22Rv1 (cell line): ENCODE results near the gene ALS2CL.

Source experiments
- H3K27ac ChIP-seq: fragments of 450-650 bp; 2 replicates; pipeline ENCODE4 v1.5.1; 2017
- ZFX ChIP-seq: fragments of 450-650 bp; IDR thresholded peaks from 2 replicates; pipeline ENCODE4 v1.6.1; 2017; ENCODE audit warnings: antibody characterized with exemption, borderline replicate concordance
- TF ChIP-seq, protein P1 (sequence below): fragments of 450-650 bp; IDR thresholded peaks from 2 replicates; pipeline ENCODE4 v1.5.1; 2017; ENCODE audit warnings: mild to moderate bottlenecking

The ALS2CL gene

DNA sequence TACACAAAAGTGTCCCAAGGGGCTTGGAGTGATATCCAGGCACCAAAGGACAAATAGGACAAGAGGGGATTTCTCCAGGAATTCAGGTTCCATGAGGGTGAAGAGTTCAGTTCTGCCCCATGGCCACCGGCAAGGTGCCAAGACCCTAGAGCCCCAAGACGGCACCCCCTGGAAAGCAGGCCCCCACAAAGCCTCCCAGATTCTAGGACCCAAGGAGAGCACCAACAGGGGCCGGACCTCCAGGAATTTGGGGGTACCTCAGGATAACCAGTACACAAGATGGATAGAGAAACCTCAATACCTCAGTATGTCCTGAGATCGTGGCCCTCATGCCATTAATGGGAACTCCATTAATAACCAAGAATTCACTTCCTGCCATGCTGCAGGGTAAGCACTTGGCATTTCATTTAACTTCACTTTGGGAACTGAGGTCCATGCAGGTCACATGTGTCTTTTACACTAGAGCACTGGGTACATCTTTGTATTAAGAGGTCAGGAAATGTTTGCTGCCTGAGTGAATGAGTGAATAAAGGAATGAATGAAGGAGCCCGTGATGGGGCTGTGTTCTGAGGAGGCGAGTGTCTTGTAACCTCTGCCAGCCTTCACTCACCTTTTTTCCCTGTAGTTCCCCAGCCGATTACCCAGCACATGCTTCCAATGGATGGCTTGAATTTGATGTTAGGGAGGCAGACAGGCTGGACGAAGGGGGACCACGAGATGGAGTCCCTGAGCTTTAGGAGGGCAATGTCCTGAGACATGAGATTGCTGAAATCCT lies 39.7 kb upstream of the ALS2CL start:
- TF ChIP-seq, protein P1, sequence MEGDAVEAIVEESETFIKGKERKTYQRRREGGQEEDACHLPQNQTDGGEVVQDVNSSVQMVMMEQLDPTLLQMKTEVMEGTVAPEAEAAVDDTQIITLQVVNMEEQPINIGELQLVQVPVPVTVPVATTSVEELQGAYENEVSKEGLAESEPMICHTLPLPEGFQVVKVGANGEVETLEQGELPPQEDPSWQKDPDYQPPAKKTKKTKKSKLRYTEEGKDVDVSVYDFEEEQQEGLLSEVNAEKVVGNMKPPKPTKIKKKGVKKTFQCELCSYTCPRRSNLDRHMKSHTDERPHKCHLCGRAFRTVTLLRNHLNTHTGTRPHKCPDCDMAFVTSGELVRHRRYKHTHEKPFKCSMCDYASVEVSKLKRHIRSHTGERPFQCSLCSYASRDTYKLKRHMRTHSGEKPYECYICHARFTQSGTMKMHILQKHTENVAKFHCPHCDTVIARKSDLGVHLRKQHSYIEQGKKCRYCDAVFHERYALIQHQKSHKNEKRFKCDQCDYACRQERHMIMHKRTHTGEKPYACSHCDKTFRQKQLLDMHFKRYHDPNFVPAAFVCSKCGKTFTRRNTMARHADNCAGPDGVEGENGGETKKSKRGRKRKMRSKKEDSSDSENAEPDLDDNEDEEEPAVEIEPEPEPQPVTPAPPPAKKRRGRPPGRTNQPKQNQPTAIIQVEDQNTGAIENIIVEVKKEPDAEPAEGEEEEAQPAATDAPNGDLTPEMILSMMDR = no peak
- no peak for TF ChIP-seq ZFX
- no peak overlapping the region for H3K27ac ChIP-seq

DNA sequence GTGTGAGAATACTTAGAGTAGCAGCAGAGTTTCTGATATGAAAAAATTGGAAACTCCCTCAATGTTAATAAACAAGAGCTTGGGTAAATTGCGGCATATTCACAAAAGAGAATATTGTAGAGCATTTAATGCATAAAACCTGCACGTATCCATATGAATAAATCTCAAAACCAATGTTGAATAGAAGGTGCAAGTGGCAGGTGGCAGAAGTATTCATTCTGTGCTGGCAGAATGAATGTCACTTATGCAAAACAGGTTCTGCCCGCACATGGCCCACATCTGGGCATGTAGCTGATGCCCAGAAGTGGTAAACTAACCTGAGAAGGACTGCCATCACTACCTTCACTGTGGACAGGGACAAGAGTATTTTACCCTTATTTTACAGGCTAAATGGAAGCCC lies 38.3 kb upstream of the ALS2CL start:
- TF ChIP-seq ZFX = no peak
- no peak overlapping the region for H3K27ac ChIP-seq

DNA sequence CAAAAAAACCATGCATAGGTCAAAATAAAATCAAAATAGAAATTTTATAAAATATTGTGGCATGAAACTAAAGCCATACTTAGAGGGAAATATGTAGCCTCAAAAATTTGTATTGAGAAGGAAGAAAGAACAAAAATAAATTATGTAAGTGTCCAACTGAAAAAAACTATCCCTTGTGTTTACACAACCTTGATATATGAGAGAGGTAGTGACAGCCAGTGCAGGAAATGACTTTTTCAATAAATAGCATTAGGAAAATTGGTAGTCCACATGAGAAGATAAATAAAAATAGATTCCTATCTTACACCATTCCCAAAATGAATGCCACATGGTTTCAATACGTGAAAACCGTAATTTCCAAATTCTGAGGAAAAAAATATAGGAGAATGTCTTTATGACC lies 37.3 kb upstream of the ALS2CL start:
- TF ChIP-seq, protein P1 = no peak
- TF ChIP-seq ZFX = no peak
- no peak overlapping the region for H3K27ac ChIP-seq

DNA sequence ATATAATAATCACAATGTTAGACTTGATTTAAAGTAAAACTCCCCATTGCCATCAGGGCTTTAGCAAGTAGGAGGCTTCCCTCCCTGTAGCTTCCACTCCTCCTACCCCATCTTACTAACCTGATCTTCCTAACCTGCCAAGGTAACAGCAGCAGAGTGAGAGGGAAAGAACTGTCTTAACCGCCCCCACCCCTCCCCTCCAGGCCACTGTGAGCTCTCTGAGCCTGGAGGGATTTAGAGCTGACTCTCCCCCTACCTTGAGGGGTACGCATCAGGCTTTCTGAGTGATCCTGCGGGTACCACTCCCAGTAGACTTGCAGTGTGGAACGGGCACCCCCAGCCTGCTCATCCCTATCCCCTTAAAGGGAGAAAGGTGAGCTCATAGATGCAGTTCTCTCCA lies 35.6 kb upstream of the ALS2CL start:
- H3K27ac ChIP-seq = no peak overlapping the region
- TF ChIP-seq ZFX = no peak
- TF ChIP-seq, protein P1 = no peak

DNA sequence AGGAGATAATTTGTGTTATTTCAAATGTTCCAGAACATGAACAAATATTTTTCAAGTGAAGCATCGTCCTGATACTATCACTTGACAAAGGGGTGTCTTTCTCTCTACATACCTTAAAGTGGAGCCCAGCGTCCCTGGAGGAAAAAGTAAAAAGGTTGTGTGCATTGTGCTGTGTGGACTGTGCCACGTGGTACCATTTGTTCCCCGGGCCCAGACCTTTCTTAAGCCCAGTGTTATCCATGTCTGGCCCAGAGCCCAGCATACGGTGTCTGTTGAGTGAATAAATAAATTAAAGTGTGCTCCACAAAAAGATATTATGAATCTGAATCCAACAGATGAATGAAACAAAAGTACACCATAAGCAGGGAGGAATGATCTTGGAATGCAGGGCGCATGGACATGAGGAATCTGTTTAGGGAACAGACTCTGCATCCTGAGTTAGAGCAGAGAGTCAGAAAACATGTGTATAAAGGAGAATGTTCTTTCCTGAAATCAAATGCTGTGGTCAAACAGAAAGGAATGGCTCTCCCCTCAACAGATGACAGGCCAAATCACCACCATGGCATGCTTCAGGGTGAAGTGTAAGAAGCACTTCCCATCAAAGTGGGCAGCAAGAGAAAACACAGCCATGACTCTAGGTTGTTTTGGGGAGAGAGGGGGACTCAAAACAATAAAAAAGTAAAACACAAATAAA lies 32.3 kb upstream of the ALS2CL start:
- TF ChIP-seq, protein P1 = no peak
- no peak for TF ChIP-seq ZFX
- no peak overlapping the region for H3K27ac ChIP-seq

DNA sequence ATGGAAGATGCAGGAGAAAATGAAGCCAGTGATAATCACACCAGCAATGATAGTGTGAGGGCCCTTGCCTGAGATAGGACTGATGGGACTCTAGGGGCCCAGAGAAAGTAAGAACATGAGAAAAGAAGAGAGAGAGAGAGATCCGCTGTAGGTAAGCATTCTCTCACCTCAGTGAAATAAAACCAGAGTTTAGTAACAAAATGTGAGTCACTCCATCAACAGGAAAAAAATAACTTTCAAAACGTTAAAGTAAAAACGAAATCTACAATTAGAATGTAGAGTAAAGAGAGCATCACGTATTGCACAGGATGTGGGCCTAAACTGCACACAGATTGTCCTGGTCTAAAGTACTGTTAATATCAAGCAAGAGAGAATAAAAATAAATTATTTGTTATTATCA lies 30.9 kb upstream of the ALS2CL start:
- no peak for TF ChIP-seq ZFX
- TF ChIP-seq, protein P1 = no peak
- H3K27ac ChIP-seq = no peak overlapping the region

DNA sequence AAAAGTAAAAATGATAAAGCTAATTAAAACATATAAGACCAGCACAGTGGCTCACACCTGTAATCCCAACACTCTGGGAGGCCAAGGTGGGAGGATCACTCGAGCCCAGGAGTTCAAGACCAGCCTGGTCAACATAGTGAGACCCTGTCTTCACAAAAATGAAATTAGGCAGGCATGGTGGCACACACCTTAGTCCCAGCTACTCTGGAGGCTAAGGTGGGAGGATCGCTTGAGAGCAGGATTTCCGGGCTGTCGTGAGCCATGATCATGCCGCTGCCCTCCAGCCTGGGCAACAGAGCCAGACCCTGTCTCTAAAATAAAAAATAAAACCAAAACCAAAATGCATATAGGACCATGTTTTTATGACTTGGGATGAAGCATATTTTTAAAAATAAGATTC lies 29.0 kb upstream of the ALS2CL start:
- H3K27ac ChIP-seq = no peak overlapping the region
- TF ChIP-seq ZFX = no peak
- TF ChIP-seq, protein P1 = no peak
